ENCODE results near the gene FBRSL1.
"Not testable (repeated sequence)": the region's sequence is repeated elsewhere in the genome, so short reads cannot be mapped to it uniquely, and the experiment has no call there.

Gene FBRSL1

GRCh38 chr12:132454193-132454932, 35.6 kb upstream of the FBRSL1 start:
- no peak for DNase-seq

GRCh38 chr12:132454933-132455418, 35.0 kb upstream of the FBRSL1 start:
- DNase-seq, result no peak

DNA sequence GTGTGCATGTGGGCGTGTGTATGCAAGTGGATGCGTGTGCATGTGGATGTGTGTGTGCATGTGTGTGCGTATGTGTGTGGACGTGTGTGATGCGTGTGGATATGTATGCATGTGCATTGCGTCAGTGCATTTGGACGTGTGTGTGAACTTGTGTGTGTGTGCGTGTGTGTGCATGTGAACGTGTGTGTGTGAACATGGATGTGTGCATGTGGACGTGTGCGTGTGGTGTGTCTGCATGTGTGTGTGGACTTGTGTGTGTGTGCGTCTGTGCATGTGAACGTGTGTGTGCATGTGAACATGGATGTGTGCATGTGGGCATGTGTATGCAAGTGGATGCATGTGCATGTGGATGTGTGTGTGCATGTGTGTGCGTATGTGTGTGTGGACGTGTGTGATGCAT, 34.4 kb upstream of the FBRSL1 start:
- DNase-seq, result no peak

GRCh38 chr12:132456186-132456943, 33.6 kb upstream of the FBRSL1 start:
- no peak for DNase-seq

GRCh38 chr12:132456944-132457495, 32.9 kb upstream of the FBRSL1 start:
- DNase-seq, result no peak

DNA sequence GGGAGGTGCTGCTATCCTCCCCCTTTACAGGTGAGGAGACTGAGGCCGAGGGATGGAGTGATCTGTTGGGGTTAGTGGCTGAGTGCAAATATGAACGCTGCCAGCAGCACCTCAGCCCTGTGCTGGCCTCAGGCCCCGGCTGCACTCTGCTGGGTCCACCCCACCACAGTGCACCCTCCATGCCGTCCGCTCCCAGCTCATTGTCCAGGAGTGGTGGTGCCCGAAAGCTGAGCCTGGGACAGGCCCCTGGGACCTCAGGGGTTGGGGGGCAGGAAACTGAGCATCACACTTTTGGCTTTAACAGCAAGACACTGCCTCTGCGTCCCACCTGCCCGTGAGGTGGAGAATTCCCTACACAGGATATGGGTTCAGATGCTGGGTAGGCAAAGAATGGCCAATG, 31.5 kb upstream of the FBRSL1 start:
- no peak for DNase-seq

DNA sequence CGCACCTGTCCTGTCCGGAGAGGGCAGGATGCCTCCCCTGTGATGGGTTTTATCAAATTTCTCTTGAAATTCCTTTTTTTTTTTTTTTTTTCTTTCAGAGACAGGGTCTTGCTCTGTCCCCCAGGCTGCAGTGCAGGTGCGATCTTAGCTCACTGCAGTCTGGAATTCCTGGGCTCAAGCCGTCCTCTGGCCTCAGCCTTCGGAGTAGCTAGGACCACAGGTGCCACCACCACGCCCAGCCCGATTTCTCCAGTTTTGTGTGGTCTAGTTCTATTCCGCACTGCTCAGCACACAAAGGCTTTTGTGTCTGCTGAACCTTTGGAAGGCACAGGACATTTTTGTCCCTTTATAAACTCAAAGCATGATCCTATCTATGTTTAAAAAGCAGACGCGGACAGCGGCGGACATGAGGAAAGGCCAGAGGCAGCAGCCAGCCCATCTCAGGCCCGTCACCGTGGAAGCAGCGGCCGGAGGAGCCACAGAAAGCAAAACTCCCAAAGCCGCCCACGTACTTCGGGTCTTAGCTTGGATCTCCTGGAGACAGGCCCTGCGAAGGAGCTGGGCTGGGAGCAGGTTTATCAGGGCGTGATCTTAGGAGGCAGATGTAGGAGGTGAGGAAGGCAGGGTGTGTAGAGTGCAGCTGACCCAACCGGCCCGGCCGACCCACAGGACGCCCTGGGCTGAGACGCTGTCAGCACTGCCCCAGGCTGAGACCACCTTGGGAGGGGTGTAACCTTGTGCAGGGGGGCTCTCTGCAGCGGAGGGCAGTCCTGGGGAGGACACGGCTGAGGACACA, 30.9 kb upstream of the FBRSL1 start:
- DNase-seq, result no peak

DNA sequence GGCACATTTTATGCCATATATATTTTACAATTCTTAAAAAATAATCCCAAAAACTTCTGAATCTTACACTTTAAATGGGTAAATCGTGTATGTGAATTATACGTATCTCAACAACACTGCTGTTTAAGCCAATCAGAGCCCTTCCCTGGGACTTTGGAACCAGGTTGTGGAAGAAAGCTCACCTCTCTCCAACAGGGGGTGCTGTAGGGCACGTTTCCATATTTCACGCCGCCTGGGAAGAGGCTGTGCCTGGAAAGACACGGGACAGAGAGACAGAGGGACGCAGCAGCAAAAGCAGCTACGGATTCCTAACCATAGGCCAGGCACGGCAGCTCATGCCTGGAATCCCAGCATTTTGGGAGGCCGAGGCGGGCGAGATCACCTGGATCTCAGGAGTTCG, 29.4 kb upstream of the FBRSL1 start:
- no peak for DNase-seq

GRCh38 chr12:132461526-132461925, 28.4 kb upstream of the FBRSL1 start:
- DNase-seq, result no peak

GRCh38 chr12:132462788-132463187, 27.2 kb upstream of the FBRSL1 start:
- DNase-seq, result no peak

DNA sequence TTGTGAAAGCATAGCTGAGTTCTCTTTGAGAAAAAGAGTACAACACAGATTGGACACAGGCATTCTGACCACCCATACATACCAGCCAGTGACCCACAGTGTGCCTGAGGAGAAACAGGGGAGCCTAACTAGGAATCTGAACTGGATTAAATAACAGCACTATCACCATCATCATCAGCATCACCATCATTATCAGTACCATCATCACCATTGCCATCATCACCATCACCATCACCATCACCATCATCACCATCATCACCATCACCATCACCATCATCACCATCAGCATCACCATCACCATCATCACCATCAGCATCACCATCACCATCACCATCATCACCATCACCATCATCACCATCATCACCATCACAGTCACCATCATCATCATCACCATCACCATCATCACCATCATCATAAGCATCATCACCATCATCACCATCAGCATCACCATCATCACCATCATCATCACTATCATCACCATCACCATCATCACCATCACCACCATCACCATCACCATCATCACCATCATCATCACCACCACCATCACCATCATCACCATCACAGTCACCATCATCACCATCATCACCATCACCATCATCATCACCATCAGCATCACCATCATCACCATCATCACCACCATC, 26.5 kb upstream of the FBRSL1 start:
- not testable (repeated sequence) for DNase-seq

DNA sequence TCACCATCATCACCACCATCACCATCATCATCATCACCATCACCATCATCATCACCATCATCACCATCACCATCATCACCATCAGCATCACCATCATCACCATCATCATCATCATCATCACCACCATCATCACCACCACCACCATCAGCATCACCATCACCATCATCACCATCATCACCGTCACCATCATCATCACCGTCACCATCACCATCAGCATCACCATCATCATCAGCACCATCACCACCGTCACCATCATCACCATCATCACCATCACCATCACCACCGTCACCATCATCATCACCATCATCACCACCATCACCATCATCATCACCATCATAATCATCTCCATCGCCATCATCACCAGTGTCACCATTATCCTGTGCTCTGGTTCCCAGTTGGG, 25.6 kb upstream of the FBRSL1 start:
- DNase-seq, result not testable (repeated sequence)

DNA sequence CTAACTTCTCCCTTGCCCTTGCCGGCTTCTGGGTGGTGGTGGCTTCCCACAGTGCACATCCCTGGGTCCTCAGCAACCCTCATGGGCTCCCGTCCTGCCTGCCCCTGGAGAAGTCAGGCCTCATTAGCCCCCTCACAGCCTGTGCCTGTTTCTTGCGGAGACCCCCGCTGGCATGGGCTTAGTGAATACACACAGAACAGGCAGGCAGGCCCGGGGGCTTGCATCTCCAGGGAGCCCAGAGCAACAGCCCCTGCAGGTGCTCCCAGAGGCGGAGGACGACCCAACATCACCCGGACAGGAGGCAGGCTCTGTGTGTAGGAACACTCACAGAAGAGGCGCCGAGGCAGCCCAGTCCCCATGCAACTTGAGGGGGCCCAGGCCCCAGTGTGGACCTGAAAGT, 25.1 kb upstream of the FBRSL1 start:
- DNase-seq, result no peak

DNA sequence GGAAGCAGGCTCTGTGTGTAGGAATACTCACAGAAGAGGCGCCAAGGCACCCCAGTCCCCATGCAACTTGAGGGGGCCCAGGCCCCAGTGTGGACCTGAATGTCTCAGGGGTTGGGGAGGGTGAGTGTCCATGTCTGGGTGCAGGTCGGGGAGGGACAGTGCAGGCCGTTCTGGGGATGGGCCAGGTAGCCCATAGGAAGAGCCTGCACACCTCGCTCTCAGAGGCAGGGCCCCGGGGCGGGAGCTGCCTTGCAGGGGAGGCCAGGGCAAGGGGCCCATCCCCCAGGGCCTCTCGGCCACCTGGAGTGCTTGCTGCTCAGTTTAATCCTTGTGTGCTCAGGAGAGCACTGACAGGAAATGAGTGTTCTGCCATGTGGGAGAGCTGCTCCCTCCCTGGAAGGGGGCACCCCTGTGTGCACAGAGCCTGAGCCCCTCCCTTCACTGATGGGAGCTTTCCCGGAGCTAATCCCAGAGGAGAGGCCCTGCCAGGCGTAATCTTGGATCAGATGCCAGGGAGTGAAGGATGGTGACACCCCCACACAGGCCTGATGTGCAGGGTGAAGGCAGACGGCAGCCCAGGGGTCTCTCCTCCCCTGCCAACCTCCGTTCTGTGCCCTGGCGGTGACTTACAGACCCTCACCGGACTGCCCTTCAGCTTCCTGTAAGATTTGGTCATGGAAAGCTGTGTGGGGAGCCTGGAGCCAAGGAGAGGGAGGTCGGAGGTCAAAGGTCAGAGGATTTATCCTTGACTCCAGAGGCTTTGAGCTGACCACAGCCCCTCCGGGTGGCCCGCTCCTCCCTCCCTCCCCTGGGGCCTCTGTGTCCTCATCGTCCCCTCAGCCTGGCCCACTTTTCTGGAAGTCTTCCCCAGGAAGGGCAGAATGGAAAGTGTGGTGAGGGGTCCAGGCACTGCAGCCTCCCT, 24.4 kb upstream of the FBRSL1 start:
- no peak for DNase-seq

DNA sequence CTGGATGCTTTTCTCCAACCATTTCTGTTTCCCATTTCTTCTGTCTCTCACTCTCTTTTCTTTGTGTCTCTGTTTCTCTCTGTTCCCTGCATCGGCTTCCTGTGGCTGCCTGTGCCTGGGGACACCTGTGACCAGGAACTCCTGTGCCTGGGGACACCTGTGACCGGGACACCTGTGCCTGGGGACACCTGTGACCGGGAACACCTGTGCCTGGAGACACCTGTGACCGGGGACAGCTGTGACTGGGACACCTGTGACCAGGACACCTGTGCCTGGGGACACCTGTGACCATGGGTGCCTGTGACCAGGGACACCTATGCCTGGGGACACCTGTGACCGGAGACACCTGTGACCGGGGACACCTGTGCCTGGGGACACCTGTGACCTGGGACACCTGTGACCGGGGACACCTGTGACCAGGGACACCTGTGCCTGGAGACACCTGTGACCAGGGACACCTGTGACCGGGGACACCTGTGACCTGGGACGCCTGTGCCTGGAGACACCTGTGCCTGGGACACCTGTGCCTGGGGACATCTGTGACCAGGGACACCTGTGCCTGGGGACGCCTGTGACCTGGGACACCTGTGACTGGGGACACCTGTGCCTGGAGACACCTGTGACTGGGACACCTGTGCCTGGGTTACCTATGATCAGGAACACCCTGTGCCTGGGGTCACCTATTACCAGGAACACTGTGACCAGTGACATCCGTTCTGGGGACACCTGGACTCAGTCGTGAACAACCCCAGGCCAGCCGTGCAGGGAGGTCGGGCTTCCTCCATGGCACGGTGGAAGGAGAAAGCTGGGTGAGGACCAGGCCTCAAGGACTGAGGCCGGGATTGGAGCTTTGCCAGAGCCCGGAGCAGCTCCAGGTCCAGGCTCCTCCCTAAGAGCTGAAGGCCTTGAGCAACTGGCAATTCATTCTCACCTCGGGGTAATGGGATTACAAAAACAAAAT, 23.4 kb upstream of the FBRSL1 start:
- no peak for DNase-seq

DNA sequence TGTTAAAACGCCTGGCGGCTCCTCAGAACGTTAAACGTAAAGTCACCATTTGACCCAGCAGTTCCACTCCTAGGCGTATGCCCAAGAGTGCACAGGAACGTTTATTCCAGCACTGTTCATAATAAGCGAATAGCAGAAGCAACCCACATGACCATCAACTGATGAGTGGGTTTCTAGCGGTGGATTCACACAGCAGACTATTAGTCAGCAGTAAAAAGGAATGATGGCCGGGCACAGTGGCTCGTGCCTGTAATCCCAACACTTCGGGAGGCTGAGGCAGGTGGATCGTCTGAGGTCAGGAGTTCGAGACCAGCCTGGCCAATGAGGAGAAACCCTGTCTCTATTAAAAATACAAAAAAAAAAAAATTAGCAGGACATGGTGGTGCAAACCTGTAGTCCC, 22.4 kb upstream of the FBRSL1 start:
- no peak for DNase-seq

DNA sequence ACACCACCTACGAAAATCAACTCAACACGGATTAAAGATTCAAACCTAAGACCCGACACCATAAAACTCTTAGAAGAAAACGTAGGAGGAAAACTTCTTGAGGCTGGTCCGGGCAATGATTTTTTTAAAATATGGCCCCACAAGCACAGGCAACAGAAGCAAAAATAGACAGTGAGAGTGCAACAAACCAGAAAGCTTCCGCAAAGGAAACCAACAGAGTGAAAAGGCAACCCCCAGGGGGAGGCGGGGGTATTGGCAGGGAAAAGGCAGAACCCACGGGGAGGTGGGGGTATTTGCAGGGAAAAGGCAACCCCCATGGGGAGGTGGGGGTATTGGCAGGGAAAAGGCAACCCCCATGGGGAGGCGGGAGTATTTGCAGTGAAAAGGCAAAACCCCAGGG, 20.5 kb upstream of the FBRSL1 start:
- no peak for DNase-seq

DNA sequence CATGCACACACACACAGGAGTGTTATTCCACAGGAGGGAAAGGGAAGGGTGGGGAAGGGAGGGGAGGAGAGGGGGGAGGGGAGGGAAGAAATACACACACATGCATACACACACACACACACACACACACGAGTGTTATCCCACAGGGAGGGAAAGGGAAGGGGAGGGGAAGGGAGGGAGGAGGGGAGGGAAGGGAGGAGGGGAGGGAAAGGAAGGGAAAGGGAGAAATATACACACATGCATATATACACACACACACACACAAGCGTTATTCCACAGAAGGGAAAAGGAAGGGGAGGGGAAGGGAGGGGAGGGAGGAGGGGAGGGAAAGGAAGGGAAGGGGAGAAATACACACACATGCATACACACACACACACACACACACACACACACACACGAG, 19.6 kb upstream of the FBRSL1 start:
- no peak for DNase-seq

GRCh38 chr12:132471011-132471857, 18.7 kb upstream of the FBRSL1 start:
- DNase-seq, result no peak

Data from central memory CD4-positive, alpha-beta T cell (primary cell).